WERI-Rb-1 (cell line): ENCODE measurements around the gene PRR12.
A peak's percentile ranks its signal among the peaks of the same experiment; 100 is the strongest.

ENCODE experiments used
- DNase-seq: peaks from one replicate; pipeline ENCODE4 v3.0.0-alpha.2; 2020
- H3K27ac ChIP-seq: fragments of 250-450 bp; sonication (Bioruptor Pico); 2 replicates; pipeline ENCODE4 v1.5.1; 2020; ENCODE audit warnings: mild to moderate bottlenecking, moderate library complexity
- H3K27me3 ChIP-seq: fragments of 250-450 bp; sonication (Bioruptor Pico); 2 replicates; pipeline ENCODE4 v1.5.1; 2021; ENCODE audit warnings: mild to moderate bottlenecking, low read depth, moderate library complexity; ENCODE audit not compliant: insufficient read depth, severe bottlenecking
- H3K36me3 ChIP-seq: fragments of 250-450 bp; sonication (Bioruptor Pico); 2 replicates; pipeline ENCODE4 v1.5.1; 2020; ENCODE audit warnings: mild to moderate bottlenecking, moderate library complexity
- H3K4me3 ChIP-seq: 2 replicates; pipeline ENCODE4 v1.5.1; 2011; ENCODE audit warnings: low read depth, mild to moderate bottlenecking, control low read depth, low read length
- H3K9me3 ChIP-seq: fragments of 250-450 bp; sonication (Bioruptor Pico); 2 replicates; pipeline ENCODE4 v1.5.1; 2021; ENCODE audit warnings: mild to moderate bottlenecking, moderate library complexity; ENCODE audit not compliant: severe bottlenecking
- TF ChIP-seq, protein P1 (sequence below): IDR thresholded peaks from 2 replicates; pipeline ENCODE4 v1.5.1; 2011; ENCODE audit warnings: low read depth, mild to moderate bottlenecking, control low read depth, inconsistent platforms, low read length

PRR12 gene

GRCh38 chr19:49573425-49573824 lies 17.6 kb upstream of the PRR12 start:
- TF ChIP-seq, protein P1, sequence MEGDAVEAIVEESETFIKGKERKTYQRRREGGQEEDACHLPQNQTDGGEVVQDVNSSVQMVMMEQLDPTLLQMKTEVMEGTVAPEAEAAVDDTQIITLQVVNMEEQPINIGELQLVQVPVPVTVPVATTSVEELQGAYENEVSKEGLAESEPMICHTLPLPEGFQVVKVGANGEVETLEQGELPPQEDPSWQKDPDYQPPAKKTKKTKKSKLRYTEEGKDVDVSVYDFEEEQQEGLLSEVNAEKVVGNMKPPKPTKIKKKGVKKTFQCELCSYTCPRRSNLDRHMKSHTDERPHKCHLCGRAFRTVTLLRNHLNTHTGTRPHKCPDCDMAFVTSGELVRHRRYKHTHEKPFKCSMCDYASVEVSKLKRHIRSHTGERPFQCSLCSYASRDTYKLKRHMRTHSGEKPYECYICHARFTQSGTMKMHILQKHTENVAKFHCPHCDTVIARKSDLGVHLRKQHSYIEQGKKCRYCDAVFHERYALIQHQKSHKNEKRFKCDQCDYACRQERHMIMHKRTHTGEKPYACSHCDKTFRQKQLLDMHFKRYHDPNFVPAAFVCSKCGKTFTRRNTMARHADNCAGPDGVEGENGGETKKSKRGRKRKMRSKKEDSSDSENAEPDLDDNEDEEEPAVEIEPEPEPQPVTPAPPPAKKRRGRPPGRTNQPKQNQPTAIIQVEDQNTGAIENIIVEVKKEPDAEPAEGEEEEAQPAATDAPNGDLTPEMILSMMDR: no peak
- Histone ChIP-seq H3K27ac (no peak overlapping the region), H3K9me3 (no peaks in the 10 kb centered on the region), H3K27me3 (no peaks in the 10 kb centered on the region), H3K36me3 (peaks cover 18% of the 10 kb centered on the region), H3K4me3 (no peak overlapping the region)
- DNase-seq: no peak

- no peak for DNase-seq
- no peaks in the 10 kb centered on the region for H3K9me3 ChIP-seq
- no peaks in the 10 kb centered on the region for H3K27me3 ChIP-seq
- no peak overlapping the region for H3K4me3 ChIP-seq
- no peak overlapping the region for H3K27ac ChIP-seq
- peaks cover 18% of the 10 kb centered on the region for H3K36me3 ChIP-seq
- TF ChIP-seq, protein P1: no peak
These were observed 16.7 kb upstream of the PRR12 start for GRCh38 chr19:49574206-49574755.

- H3K4me3 ChIP-seq: peak overlapping the region; percentile 93; the same call in 1 of the 2 replicates
- TF ChIP-seq, protein P1: no peak
These were observed 11.8 kb upstream of the PRR12 start for GRCh38 chr19:49579193-49579592.

DNA sequence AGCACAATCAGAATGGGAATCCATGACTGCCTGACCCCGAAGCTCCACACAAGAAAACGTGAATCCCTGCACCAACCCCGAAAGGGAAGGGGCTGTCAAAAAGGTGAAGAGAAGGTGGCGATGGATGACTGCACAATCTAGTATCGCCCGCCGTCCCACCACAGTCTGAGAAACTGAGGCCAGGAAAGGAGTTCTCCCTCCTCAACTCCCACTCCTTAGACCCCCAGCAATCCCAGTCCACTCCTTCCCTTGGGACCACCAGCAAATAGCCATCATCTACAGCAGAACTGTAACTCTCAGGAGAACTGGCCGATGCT lies 11.1 kb upstream of the PRR12 start:
- Histone ChIP-seq H3K27ac (peak overlapping the region; percentile 72), H3K9me3 (no peaks in the 10 kb centered on the region), H3K36me3 (peaks cover 10% of the 10 kb centered on the region), H3K27me3 (no peaks in the 10 kb centered on the region), H3K4me3 (peak overlapping the region; percentile 93)
- DNase-seq: no peak
- TF ChIP-seq, protein P1: no peak

More at GRCh38 chr19:49579193-49579592, 11.8 kb upstream of the PRR12 start:
- peaks cover 14% of the 10 kb centered on the region for H3K36me3 ChIP-seq
- no peak for DNase-seq
- H3K9me3 ChIP-seq: no peaks in the 10 kb centered on the region
- no peaks in the 10 kb centered on the region for H3K27me3 ChIP-seq
- no peak overlapping the region for H3K27ac ChIP-seq

GRCh38 chr19:49580264-49581006 lies 10.5 kb upstream of the PRR12 start, which contains the start of gene NOSIP:
TSS of gene NOSIP (minus strand) at chr19:49580556. CDS start at chr19:49560691, 19,865 bp downstream.
- peak; percentile 96 for DNase-seq
- peak within 1 kb of the TSS; percentile 93 for H3K4me3 ChIP-seq
- TF ChIP-seq, protein P1: no peak
- H3K27me3 ChIP-seq: no peaks in the 10 kb centered on the region
- no peaks in the 10 kb centered on the region for H3K9me3 ChIP-seq
- H3K36me3 ChIP-seq: peaks cover 9% of the 10 kb centered on the region
- peak within 1 kb of the TSS; percentile 72 for H3K27ac ChIP-seq
